ENCODE results near the gene BSPRY. TPM values are rescaled to one million over a fixed set of nuclear protein-coding genes. Genes with fewer than 3 reads are reported as not detected.

BSPRY gene
- total RNA-seq, 2 donors from 2014 or later = 0.48 to 3.8 TPM

DNA sequence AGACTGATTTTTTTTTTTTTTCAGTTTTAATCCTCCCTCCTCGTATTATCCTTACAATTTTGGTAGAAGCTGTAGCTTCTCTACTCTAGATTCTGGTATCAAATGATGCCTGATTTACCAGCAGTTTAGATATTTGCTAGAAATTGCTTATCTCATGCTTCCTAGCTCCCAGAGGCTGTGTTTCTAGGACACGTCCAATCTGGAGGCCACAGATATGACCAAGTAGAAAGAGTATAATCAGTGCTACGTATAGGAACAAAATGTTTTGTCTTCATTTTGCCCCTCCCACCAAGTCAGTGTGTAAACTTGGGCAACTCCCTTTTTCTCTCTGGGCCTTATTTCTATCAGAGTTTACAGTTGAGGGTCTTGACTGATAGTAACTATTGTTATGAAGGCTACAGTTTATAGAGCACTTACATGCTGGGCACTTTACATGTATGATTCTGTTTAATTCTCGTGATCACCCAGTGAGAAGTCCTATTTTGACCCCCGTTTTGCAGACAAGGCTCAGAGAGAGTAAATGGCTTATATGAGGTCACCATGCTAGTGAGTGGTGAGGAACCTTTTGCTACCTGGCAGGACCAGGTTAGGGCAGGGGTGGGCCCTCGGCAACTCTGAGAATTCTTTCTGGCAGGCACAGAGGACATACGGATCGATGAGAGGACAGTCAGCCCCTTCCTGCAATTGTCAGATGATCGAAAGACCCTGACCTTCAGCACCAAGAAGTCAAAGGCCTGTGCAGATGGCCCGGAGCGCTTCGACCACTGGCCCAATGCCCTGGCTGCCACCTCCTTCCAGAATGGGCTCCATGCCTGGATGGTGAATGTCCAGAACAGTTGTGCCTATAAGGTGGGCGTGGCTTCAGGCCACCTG is 19.9 kb downstream of the BSPRY start:
- no peak for DNase-seq (ENCODE audit: low spot score)
- TF ChIP-seq, protein P1, sequence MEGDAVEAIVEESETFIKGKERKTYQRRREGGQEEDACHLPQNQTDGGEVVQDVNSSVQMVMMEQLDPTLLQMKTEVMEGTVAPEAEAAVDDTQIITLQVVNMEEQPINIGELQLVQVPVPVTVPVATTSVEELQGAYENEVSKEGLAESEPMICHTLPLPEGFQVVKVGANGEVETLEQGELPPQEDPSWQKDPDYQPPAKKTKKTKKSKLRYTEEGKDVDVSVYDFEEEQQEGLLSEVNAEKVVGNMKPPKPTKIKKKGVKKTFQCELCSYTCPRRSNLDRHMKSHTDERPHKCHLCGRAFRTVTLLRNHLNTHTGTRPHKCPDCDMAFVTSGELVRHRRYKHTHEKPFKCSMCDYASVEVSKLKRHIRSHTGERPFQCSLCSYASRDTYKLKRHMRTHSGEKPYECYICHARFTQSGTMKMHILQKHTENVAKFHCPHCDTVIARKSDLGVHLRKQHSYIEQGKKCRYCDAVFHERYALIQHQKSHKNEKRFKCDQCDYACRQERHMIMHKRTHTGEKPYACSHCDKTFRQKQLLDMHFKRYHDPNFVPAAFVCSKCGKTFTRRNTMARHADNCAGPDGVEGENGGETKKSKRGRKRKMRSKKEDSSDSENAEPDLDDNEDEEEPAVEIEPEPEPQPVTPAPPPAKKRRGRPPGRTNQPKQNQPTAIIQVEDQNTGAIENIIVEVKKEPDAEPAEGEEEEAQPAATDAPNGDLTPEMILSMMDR (IDR thresholded peaks at IDR 0.05) = no peak
- Histone ChIP-seq H3K4me3 (no peak overlapping the region), H3K27me3 (peaks cover 0 to 4% of the 10 kb centered on the region in 2 donors), H3K4me1 (no peaks in the 10 kb centered on the region), H3K9me3 (no peaks in the 10 kb centered on the region), H3K36me3 (peaks cover 11% of the 10 kb centered on the region), H3K27ac (no peak overlapping the region)

DNA sequence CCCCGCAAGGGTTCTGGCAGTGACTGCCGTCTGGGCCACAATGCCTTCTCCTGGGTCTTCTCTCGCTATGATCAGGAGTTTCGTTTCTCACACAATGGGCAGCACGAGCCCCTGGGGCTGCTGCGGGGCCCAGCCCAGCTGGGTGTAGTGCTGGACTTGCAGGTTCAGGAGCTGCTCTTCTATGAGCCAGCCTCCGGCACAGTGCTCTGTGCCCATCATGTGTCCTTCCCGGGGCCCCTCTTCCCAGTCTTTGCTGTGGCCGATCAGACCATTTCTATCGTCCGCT is 20.5 kb downstream of the BSPRY start:
- Histone ChIP-seq H3K36me3 (peaks cover 14% of the 10 kb centered on the region), H3K9me3 (no peaks in the 10 kb centered on the region), H3K27ac (no peak overlapping the region), H3K4me3 (no peak overlapping the region), H3K4me1 (no peaks in the 10 kb centered on the region), H3K27me3 (no peaks in the 10 kb centered on the region)
- TF ChIP-seq, protein P1 (IDR thresholded peaks at IDR 0.05) = no peak
- no peak for DNase-seq (ENCODE audit: low spot score)

DNA sequence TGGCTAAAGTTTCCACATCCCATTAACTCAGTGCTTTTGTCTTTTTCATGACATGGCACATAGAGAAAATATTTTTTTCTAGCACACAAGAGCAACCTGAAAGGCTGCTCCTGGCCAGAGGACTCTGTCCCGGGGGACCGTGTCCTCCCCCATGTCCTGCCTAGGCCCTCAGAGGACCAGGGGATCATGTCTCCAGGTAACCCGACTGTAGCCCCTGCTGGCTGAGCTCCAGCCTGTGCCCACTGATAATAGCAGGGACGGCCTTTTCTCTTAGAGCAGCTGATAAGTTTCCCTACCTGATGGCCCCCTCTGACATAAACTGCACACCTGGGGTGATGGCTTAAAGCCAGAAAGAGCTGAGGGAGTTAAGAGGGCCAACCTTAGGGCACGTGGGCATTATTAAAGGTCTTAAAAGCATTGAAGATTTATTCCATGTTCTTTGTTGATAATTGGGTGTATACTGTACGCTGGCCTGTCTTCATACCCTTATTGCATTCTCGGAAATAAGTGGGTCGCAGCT is 21.5 kb downstream of the BSPRY start:
- DNase-seq (ENCODE audit: low spot score) = no peak
- Histone ChIP-seq H3K9me3 (no peaks in the 10 kb centered on the region), H3K36me3 (peaks cover 20% of the 10 kb centered on the region), H3K27ac (no peak overlapping the region), H3K27me3 (no peaks in the 10 kb centered on the region), H3K4me1 (peaks cover 0 to 7% of the 10 kb centered on the region in 2 donors), H3K4me3 (no peak overlapping the region)
- TF ChIP-seq, protein P1 (IDR thresholded peaks at IDR 0.05) = no peak

DNA sequence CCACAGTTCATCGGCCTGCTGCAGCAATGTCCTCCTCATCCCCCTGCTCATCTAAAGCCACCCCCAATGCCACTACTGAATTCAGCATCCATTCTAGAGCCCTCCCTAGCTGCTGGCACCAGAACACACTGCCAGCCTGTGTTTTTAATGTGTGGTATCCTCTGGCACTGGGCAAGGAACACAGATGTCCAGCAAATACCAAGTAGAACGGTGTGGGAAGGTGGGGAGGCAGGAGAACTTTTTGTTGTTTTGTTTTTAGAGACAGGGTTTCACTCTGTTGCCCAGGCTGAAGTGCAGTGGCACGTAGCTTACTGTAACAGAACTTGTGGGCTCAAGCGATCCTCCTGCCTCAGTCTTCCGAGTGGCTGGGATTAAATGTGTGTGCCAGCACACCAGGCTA is 22.7 kb downstream of the BSPRY start:
- no peaks in the 10 kb centered on the region for H3K9me3 ChIP-seq
- H3K27ac ChIP-seq = no peak overlapping the region

DNA sequence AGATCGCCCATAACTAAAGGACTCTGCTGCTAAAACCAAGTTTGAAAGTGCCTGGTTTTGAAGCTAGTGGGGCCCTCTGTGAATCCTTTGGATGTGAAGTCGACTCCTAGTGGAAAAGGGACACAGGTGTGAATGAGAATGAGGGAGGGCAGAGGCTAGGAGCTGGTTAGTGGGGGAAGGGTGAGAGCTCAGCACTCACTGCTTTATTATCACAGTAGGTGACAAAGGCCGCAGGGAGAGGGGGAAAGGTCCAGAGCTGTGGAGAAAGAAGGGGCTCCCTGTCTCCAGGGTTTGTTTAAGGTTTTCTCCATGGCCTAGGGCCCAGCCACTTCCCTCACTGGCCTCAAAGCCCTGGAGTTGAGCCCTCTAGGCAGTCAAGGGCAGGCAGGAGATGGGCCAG is 23.9 kb downstream of the BSPRY start:
- no peak overlapping the region for H3K27ac ChIP-seq

More for the DNA sequence above, 22.7 kb downstream of the BSPRY start:
- TF ChIP-seq, protein P1 (IDR thresholded peaks at IDR 0.05) = no peak
- H3K27me3 ChIP-seq = no peaks in the 10 kb centered on the region
- peaks cover 20% of the 10 kb centered on the region for H3K36me3 ChIP-seq
- DNase-seq (ENCODE audit: low spot score) = no peak
- H3K4me3 ChIP-seq = no peak overlapping the region
- peaks cover 0 to 8% of the 10 kb centered on the region in 2 donors for H3K4me1 ChIP-seq

More for the DNA sequence above, 23.9 kb downstream of the BSPRY start:
- H3K36me3 ChIP-seq = peaks cover 20% of the 10 kb centered on the region
- DNase-seq (ENCODE audit: low spot score) = no peak
- no peaks in the 10 kb centered on the region for H3K27me3 ChIP-seq
- no peaks in the 10 kb centered on the region for H3K9me3 ChIP-seq
- peaks cover 0 to 8% of the 10 kb centered on the region in 2 donors for H3K4me1 ChIP-seq
- TF ChIP-seq, protein P1 (IDR thresholded peaks at IDR 0.05) = no peak
- no peak overlapping the region for H3K4me3 ChIP-seq

Data from right atrium auricular region (tissue), 2 donors.